Motor neuron (in vitro differentiated cells): ENCODE measurements around the gene SLF2. TPM values are rescaled to one million over a fixed set of nuclear protein-coding genes. Genes with fewer than 3 reads are reported as not detected.
A peak's percentile ranks its signal among the peaks of the same experiment; 100 is the strongest.

ENCODE experiments used
- ATAC-seq, 8 experiments: fragments of 200-7000 bp; cut with Tn5 transposase; replicated peaks in 6 of 8; 2 replicates each; pipeline ENCODE4 v1.8.0; 2021; ENCODE audit warnings: mild to moderate bottlenecking in 8 of 8, moderate library complexity in 8 of 8
- H3K27ac ChIP-seq, 2 donors: fragments of 250-450 bp; sonication (Bioruptor Pico); 2 replicates each; pipeline ENCODE4 v1.9.0; 2021; ENCODE audit warnings: antibody characterized with exemption in 2 of 2, mild to moderate bottlenecking in 2 of 2, moderate library complexity in 1 of 2
- H3K4me1 ChIP-seq, 2 donors: fragments of 250-450 bp; sonication (Bioruptor Pico); replicated peaks in 1 of 2; 2 replicates each; pipeline ENCODE4 v1.6.1; 2021; ENCODE audit warnings: antibody characterized with exemption in 2 of 2, mild to moderate bottlenecking in 2 of 2, moderate library complexity in 1 of 2
- H3K4me3 ChIP-seq, 5 donors: fragments of 250-450 bp; sonication (Bioruptor Pico); 2 replicates each; pipeline ENCODE4 v1.9.0; 2021; ENCODE audit warnings: antibody characterized with exemption in 5 of 5, mild to moderate bottlenecking in 5 of 5, moderate library complexity in 4 of 5
- WGBS, 10 experiments: fragments of 450-650 bp; shearing (Covaris generic); methylation state at CpG; one replicate each; pipeline ENCODE4 v1.0.0; 2022; 5-methylcytosine and 5-hydroxymethylcytosine counted together
- in situ Hi-C, 9 experiments: fragments of 400-800 bp; cut with MboI; loops; one replicate each; pipeline ENCODE4 v1.15.0; 2021; ENCODE audit warnings: low sequenced_read_pairs in 9 of 9, low pct_unique_long_range_greater_than_20kb in 2 of 9; ENCODE audit not compliant: unreplicated experiment in 9 of 9
- total RNA-seq, 8 experiments: library from RNA; unstranded; fragments of 300-600 nt; gene quantifications; 2 replicates each; pipeline versions ENCODE4 v1.2.3 to v1.2.4, GENCODE V29; 2022

Gene SLF2
- total RNA-seq, 8 experiments from 2014 or later, result 18.9 to 42.7 (median 31.5) TPM

DNA sequence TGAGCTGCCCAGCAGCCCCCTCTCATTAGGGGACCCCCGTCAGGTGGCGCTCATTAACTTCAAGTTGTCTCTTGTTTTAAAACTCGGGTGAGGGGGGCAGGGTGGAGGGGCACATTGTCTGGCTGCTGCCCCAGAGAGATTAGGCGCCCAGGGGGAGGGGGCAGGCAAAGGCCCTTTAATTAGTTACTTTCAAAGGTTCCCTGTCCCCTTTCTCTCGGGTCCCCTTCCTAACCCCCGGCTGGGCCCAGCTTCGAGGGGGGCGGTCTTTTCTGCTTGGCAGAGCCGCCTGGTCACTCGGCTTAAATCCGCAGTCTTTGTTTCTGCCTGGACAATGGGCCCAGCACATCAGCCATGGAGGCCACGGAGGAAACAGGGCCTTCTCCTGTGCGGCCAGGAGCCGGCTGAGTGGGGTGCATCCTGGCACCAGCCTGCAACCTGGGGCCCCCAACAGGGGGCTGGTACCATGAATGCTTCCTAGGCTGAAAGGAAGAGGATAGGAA, 38.9 kb upstream of the SLF2 start:
- no peak for ATAC-seq
- in situ Hi-C loops, result loop anchor here in 3 of 9 experiments (10.0 kb wide), 1 partner anchor 309 kb away; no protein-coding TSS in a partner anchor
- H3K4me1 ChIP-seq, result peaks cover 15% of the 10 kb centered on the region in 2 donors

DNA sequence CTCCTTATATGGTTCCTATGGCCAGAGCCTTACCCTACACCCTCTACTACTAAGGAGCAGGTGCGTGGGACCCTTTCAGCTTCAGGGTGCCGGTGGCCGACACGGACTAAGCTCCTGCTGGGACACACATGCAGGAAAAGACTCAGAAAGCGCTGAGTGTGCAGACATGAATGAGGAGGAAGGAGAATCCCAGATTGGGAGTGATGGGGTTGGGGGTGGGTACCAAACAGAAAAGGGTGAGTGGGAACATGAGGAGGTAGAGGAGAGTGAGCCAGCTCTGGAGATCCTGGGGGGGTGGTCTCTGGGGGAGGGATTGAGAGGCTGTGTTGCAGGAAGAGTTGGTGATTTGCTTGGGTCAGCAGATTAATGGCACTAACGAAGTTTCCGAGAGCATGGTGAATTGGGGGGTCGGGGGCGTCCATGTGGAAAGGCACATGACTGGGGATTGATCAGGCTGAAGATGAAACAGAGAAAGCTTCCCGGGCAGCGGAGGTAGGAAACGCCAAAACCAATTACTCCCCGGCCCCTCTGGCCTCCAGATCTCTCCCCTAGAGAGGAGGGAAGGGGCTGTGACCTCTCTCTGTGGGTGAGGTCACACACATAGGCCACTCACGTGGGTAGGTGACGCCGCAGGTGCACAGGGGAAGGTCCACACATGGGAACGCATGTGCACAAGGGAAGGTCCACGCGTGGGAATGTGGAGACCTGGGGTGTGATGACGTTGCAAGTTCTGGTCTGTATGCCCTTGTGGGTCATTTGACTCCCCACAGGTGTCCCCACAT, 37.9 kb upstream of the SLF2 start:
- Histone ChIP-seq H3K27ac (no peak overlapping the region), H3K4me3 (no peak overlapping the region), H3K4me1 (peaks cover 15% of the 10 kb centered on the region in 2 donors)
- 60 to 100% (median 76%) methylated on average over 1 to 7 of the region's 20 CpGs; no CpG with 5 or more reads in 6 of the 10 experiments for WGBS, 10 experiments
- in situ Hi-C loops, result loop anchor here in 5 of 9 experiments (10.0 to 25.0 kb wide), 2 partner anchors 310 to 313 kb away; no protein-coding TSS in a partner anchor
- no peak for ATAC-seq

More for the DNA sequence above, 38.9 kb upstream of the SLF2 start:
- Histone ChIP-seq H3K4me3 (no peak overlapping the region), H3K27ac (no peak overlapping the region)
- 0 to 71% (median 28%) methylated on average over 1 to 6 of the region's 14 CpGs; no CpG with 5 or more reads in 4 of the 10 experiments for WGBS, 10 experiments

DNA sequence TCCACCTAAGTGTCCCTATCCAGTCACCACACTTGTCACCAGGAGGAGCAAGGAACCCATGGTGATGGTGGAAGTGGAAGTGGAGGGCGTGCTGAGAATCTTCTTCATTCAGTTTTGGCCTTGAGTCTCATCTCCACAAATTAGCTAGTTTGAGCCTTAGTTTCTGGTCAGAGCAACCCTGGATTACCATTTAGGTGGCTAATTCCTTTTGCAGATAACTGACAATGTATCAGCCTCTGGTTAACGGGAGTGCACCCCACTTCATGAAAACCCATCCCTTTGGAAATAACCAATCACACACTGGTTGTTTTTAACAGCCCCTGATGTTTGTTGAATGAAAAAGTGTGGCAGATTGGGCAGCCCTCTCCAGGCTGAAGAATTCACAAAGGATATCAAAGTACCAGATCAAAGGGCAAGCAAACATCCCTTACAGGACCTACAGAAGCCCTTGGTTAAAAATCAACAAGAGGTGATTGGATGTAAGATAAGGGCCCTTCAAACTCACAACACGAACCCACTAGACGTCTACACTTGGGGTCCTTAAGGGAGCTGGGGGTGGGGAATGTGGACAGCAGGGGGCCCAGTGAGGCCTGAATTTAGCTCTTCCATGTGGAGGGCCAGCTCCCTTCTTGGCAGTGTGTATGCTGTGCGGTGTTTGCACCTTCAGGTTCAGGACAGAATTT, 37.1 kb upstream of the SLF2 start:
- no peak for ATAC-seq

DNA sequence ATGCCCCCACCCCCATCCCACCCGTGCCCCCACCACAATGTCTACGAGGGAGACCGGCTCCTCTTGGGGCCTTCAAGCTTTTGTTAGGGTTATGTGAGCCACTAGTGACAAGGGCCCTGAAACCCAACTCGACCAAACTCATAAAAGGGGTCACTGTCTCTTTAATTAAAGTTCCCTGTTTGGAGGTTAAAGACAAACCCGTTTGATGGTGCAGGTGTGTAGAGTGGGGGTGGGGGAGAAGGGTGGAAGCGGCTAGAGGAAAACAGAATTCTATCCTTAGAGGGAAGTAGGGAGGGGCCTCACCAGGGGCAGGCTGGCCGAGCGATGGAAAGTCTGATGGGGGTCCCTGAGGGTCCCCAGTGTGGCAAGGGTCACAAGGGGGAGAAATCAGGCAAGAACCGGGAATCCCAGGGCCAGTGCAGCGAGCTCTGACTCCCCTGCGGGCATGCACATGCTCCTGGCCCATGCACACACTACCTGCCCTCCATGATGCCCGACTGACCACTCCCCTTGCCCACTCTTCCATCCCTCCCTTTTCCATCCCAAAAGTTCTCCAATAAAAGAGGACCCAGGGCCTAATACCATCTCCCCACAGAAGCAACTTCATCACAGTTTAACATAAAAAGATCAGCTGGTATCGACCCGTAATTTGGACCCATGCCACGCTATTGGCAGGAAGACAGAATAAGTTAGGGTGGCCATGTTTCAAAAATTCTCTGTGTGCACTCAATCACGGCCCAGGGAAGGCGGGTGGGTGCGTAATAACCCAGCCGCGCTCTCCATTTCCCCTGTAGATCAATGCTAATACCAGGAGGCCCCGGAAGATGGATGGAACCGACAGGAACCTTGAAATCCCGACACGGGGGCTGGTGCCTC, 35.9 kb upstream of the SLF2 start:
- in situ Hi-C loops, result loop anchor here in 5 of 9 experiments (10.0 to 25.0 kb wide), 2 partner anchors 312 to 315 kb away; no protein-coding TSS in a partner anchor
- Histone ChIP-seq H3K4me3 (no peak overlapping the region), H3K27ac (no peak overlapping the region), H3K4me1 (peaks cover 21 to 25% of the 10 kb centered on the region in 2 donors)
- no peak for ATAC-seq
- WGBS, 10 experiments, result 8 to 67% (median 56%) methylated on average over 2 to 11 of the region's 24 CpGs; no CpG with 5 or more reads in 2 of the 10 experiments

More for the DNA sequence above, 37.1 kb upstream of the SLF2 start:
- WGBS, 10 experiments, result 0 to 100% (median 40%) methylated on average over 1 to 2 of the region's 5 CpGs; no CpG with 5 or more reads in 2 of the 10 experiments
- Histone ChIP-seq H3K27ac (no peak overlapping the region), H3K4me3 (no peak overlapping the region), H3K4me1 (peaks cover 15% of the 10 kb centered on the region in 2 donors)
- in situ Hi-C loops, result loop anchor here in 5 of 9 experiments (10.0 to 25.0 kb wide), 2 partner anchors 311 to 313 kb away; no protein-coding TSS in a partner anchor

DNA sequence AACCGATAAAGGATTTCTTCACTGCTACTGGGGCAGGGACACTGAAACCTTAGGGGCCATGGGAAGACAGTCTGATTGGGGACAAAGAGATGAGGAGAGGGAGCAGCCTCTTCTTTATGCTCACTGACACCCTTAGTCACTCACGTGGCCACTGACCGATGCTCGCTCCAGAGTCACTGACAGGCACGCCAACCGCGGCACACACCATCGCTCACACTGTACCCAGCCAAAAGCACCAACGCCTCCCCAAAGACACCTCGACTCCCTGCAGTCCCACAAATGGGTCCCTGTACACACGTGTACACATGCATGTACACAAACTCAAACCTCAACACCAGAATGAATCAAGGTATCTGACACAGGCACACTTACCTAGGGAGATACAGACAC, 35.3 kb upstream of the SLF2 start:
- Histone ChIP-seq H3K27ac (no peak overlapping the region), H3K4me1 (peaks cover 28 to 32% of the 10 kb centered on the region in 2 donors), H3K4me3 (no peak overlapping the region)
- no peak for ATAC-seq
- in situ Hi-C loops, result loop anchor here in 5 of 9 experiments (10.0 to 25.0 kb wide), 2 partner anchors 313 to 315 kb away; no protein-coding TSS in a partner anchor
- WGBS, 10 experiments, result 0 to 92% (median 84%) methylated on average over 1 to 8 of the region's 11 CpGs; no CpG with 5 or more reads in 6 of the 10 experiments

DNA sequence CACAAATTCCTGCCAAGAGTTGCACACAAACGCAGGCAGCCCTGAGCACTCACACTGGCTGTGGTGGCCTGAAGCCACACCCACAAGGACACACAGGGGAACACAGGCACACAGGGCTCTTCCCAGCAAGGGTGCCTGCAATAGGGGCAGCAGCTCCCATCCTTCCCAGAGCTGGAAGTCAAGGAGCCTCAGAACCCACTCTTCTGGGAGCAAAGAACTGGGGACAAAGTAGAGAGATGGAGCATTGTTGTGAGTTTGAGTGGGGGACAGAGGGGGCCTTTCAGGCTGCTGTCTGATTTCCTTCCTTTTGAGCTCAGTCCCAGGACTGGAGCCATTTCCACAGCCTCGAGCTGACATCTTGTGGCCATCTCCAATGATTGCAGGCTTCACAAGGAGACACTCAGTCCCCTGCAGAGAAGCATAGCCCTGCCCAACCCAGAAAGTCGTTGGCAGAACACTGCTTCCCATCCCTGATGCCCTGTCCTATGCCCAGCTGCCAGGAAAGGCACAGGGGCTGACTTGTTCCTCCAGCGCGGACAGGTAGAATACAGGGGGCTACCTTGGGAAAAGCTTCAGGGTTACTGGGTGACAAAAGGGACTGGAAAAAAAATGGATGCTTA, 34.4 kb upstream of the SLF2 start:
- in situ Hi-C loops, result loop anchor here in 5 of 9 experiments (10.0 to 25.0 kb wide), 2 partner anchors 314 to 316 kb away; no protein-coding TSS in a partner anchor
- Histone ChIP-seq H3K4me3 (no peak overlapping the region), H3K27ac (no peak overlapping the region), H3K4me1 (peaks cover 37 to 41% of the 10 kb centered on the region in 2 donors)
- WGBS, 10 experiments, result 0 to 8% (median 0%) methylated on average over 1 to 4 of the region's 5 CpGs; no CpG with 5 or more reads in 4 of the 10 experiments
- peak; percentile 60 to 99 (median 74) for ATAC-seq

DNA sequence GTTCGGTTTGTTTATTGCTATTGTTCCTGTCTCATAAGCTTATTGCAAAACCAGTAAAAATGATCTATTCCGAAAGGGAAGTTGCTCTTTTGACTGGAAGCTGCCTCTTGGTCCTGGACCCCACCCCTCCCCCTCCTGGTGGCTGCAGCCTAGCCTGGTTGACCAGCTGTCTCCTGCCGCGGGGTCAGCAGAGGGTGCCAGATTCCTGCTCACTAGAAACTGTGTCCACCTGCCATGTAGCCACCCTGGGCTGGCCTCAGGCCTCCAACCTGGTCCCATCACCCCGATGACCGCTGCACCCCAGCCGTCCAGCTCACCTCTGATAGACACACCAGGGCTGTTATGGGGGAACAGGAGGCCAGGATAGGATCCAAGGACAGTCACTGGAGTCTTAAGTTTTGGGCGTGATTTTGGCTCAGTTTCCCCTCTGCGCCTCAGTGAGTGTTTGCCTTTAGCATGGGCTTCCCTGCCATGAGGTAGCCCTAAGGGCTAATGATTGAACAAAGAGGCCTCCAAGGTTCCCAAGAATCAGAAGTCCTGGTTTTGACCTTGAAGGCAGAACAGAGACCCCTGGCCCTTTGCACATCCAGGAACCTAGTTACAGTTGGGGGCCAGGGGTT, 32.9 kb upstream of the SLF2 start:
- Histone ChIP-seq H3K27ac (no peak overlapping the region), H3K4me3 (no peak overlapping the region), H3K4me1 (peaks cover 43% of the 10 kb centered on the region in 2 donors)
- 0 to 70% (median 54%) methylated on average over 1 to 5 of the region's 9 CpGs; no CpG with 5 or more reads in 4 of the 10 experiments for WGBS, 10 experiments
- in situ Hi-C loops, result loop anchor here in 5 of 9 experiments (10.0 to 25.0 kb wide), 2 partner anchors 315 to 318 kb away; no protein-coding TSS in a partner anchor
- no peak for ATAC-seq

DNA sequence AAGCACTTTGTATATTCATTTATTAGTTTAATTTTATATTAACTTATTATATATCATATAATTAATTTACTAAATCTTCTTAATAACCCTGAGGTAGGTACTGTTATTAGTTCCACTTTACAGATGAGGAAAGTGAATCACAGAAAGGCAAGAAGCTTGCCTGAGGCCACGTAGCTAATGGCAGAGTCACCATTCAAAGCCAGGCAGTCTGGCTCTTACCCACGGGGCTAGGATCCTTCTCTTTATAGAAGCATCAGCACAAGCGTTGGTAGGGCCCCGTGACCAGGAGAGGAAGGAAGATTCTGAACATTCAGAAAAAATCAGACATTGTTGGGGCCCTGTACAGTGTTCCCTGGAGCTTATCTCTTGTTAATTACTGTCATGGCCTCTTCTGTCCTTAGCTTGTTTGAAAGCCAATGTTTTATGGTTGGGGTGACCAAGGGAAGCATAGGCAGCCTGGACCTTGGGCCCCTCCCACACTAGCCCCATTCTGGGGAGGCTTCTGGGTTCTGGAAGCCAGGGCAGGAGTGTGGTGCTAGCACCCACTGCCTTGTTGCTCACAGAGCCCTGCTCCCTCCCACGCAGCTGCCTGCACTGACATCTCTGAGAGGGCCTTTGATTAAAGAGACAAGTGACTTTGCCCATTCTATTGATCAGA, 31.1 kb upstream of the SLF2 start:
- Histone ChIP-seq H3K4me1 (peaks cover 40 to 43% of the 10 kb centered on the region in 2 donors), H3K4me3 (no peak overlapping the region), H3K27ac (peak overlapping the region; percentile 40 to 62)
- ATAC-seq, result peak in 5 of 8 experiments; percentile 61 to 76 (median 67)
- in situ Hi-C loops, result loop anchor here in 2 of 9 experiments (25.0 kb wide), 1 partner anchor 319 kb away; no protein-coding TSS in a partner anchor
- 31 to 90% (median 63%) methylated on average over 1 to 5 of the region's 5 CpGs for WGBS, 10 experiments

DNA sequence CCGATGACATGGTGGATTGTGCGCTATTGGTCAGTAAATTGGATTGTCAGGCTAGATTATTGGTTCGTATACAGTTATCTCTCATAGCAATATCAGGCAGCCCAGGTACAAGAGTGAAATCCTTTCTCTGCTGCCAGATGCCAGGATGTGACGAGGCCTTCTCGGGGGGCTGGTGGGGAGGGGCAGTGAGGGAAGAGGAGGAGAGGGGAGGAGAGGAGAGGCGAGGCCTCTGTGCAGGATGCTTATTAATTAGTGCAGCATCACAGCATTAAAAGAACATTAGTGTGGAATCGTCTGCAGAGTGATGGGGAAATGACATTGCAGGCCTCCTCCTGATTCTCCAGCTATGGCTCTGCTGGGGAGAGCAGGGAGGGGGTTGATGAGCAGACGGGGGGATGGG, 30.5 kb upstream of the SLF2 start:
- no peak overlapping the region for H3K4me3 ChIP-seq
- peak in 5 of 8 experiments; percentile 68 to 82 (median 70) for ATAC-seq
- peak overlapping the region; percentile 21 to 40 for H3K27ac ChIP-seq
- in situ Hi-C loops, result loop anchor here in 2 of 9 experiments (25.0 kb wide), 1 partner anchor 320 kb away; no protein-coding TSS in a partner anchor
- peaks cover 35 to 38% of the 10 kb centered on the region in 2 donors for H3K4me1 ChIP-seq
- WGBS, 10 experiments, result 27 to 82% (median 39%) methylated on average over 2 to 5 of the region's 8 CpGs; no CpG with 5 or more reads in 6 of the 10 experiments

DNA sequence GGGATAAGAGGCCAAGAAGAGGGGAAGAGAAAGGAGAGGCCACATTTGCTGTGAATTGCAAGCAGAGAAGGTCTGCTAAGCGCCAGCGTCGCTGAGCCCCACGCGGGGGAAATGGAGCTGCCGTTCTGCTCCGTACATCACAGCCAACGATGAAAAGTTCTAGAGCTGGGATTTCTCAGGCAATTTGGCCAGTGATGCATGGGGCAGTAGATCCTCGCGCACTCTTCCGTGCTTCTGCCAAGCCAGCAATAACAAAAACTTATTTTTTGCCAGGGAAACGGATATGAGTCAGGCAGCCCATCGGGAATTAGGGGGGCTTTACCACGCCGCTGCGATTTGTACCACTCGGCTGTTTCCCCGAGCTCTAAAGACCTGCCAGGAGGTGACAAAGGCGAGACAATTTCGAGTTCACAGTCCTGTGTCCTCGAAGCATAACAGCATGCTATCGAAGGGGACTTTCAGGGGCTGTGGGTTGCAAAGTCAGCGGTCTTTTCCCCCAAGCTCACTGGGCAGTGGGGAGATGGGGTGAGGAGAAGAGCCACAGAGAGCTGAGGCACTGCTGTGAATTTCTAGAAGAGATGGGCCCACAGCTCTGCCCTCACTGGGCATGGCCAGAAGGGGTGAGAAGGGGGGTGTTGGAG, 30.0 kb upstream of the SLF2 start:
- in situ Hi-C loops, result loop anchor here in 2 of 9 experiments (25.0 kb wide), 1 partner anchor 320 kb away; no protein-coding TSS in a partner anchor
- peak overlapping the region; percentile 21 to 40 for H3K27ac ChIP-seq

More for the DNA sequence above, 30.0 kb upstream of the SLF2 start:
- peaks cover 34 to 36% of the 10 kb centered on the region in 2 donors for H3K4me1 ChIP-seq
- 36 to 100% (median 86%) methylated on average over 2 to 9 of the region's 23 CpGs; no CpG with 5 or more reads in 6 of the 10 experiments for WGBS, 10 experiments
- ATAC-seq, result peak in 5 of 8 experiments; percentile 18 to 36 (median 33)
- no peak overlapping the region for H3K4me3 ChIP-seq
